Caco-2 (cell line): ENCODE data around the gene GRIK3. TPM values are rescaled to one million over a fixed set of nuclear protein-coding genes. Genes with fewer than 3 reads are reported as not detected.

Experiments
- BruUV-seq: library from RNA; stranded (reverse); fragments of 400-500 nt; replicated peaks from 2 replicates; lab custom pipeline; 2021; lab: Mats Ljungman, UMichigan
- CTCF ChIA-PET: fragments of 300-600 bp; sonication (Branson Sonifier 250); formaldehyde crosslinking; loops from one replicate; lab custom pipeline; 2022; ENCODE audit warnings: antibody characterized with exemption; lab: Charles Lee
- POLR2A ChIA-PET: fragments of 300-600 bp; sonication (Branson Sonifier 250); formaldehyde crosslinking; loops from one replicate; lab custom pipeline; 2022; ENCODE audit warnings: antibody characterized with exemption; lab: Charles Lee
- DNase-seq, 2 experiments: peaks; one replicate each; pipeline versions ENCODE4 v3.0.0 to v3.0.0-alpha.2; 2020 to 2022
- H3K27me3 ChIP-seq: replicated peaks from 2 replicates; pipeline ENCODE4 v1.6.0; 2011; ENCODE audit warnings: low read length; ENCODE audit not compliant: control insufficient read depth, insufficient read depth
- H3K36me3 ChIP-seq: 2 replicates; pipeline ENCODE4 v1.5.1; 2011; ENCODE audit warnings: low read length; ENCODE audit not compliant: control insufficient read depth, insufficient read depth
- H3K4me1 ChIP-seq: fragments of 250-450 bp; sonication (Bioruptor Pico); 2 replicates; pipeline ENCODE4 v1.5.1; 2020; ENCODE audit warnings: mild to moderate bottlenecking
- H3K4me3 ChIP-seq: 2 replicates; pipeline ENCODE4 v1.5.1; 2011; ENCODE audit warnings: low read depth, mild to moderate bottlenecking, control low read depth, low read length
- H3K9me3 ChIP-seq: fragments of 250-450 bp; sonication (Bioruptor Pico); 2 replicates; pipeline ENCODE4 v1.5.1; 2020; ENCODE audit warnings: mild to moderate bottlenecking, moderate library complexity
- H3K27ac Mint-ChIP-seq: one replicate; pipeline ENCODE4 v1.8.0; 2022; ENCODE audit warnings: mixed read lengths; ENCODE audit not compliant: unreplicated experiment
- H3K27me3 Mint-ChIP-seq: one replicate; pipeline ENCODE4 v1.8.0; 2022; ENCODE audit warnings: mixed read lengths; ENCODE audit not compliant: insufficient read depth, unreplicated experiment
- H3K36me3 Mint-ChIP-seq: one replicate; pipeline ENCODE4 v1.8.0; 2022; ENCODE audit warnings: mild to moderate bottlenecking, mixed read lengths; ENCODE audit not compliant: insufficient read depth, unreplicated experiment
- H3K4me1 Mint-ChIP-seq: one replicate; pipeline ENCODE4 v1.8.0; 2022; ENCODE audit warnings: low read depth, mixed read lengths; ENCODE audit not compliant: unreplicated experiment
- H3K4me3 Mint-ChIP-seq: one replicate; pipeline ENCODE4 v1.8.0; 2022; ENCODE audit warnings: mild to moderate bottlenecking, moderate library complexity, mixed read lengths; ENCODE audit not compliant: unreplicated experiment
- H3K9me3 Mint-ChIP-seq: one replicate; pipeline ENCODE4 v1.8.0; 2022; ENCODE audit warnings: mixed read lengths; ENCODE audit not compliant: unreplicated experiment
- CTCF ChIP-seq, 2 experiments: fragments of 200-600 bp in 1 of 2; IDR thresholded peaks; 1 replicate in 1 of 2; 2 replicates in 1 of 2; pipeline versions ENCODE4 v1.5.1 to v1.8.0; 2011 to 2022; ENCODE audit warnings: antibody characterized with exemption in 1 of 2, control low read depth in 1 of 2, inconsistent platforms in 1 of 2, low read depth in 1 of 2, low read length in 1 of 2, mild to moderate bottlenecking in 1 of 2, moderate library complexity in 1 of 2; ENCODE audit not compliant: insufficient read depth in 1 of 2, severe bottlenecking in 1 of 2, unreplicated experiment in 1 of 2
- intact Hi-C: fragments of 100-400 bp; cut with micrococcal nuclease; formaldehyde crosslinking; loops from one replicate; pipeline ENCODE4 v1.10.0; 2022; ENCODE audit not compliant: unreplicated experiment
- total RNA-seq: library from RNA; stranded (reverse); gene quantifications from 2 replicates; pipeline ENCODE4 v1.2.3, GENCODE V29; 2022

The GRIK3 gene
- total RNA-seq, 1 experiment from 2014 or later: not detected

DNA sequence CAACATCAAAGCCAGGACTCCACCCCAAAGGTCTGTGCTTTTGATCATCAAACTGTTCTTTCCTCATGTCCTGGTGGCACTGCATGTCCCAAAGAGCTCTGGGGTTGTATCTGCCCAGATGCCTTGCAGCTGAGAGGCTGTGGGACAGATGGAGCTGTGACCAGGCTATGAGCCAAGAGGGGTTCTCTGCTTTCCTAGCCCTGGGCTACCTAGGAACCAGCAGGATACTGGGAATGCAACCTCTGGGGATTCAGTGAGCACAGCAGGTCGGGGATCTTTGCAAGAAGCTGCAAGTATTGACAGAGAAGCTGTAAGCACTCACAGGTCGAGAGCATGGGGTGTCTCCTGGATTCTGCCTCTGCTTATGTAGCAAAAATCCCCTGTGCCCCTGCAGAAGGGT, 186.6 kb downstream of the GRIK3 start:
- no peak overlapping the region for H3K27ac Mint-ChIP-seq
- Histone ChIP-seq H3K36me3 (no peaks in the 10 kb centered on the region), H3K9me3 (no peaks in the 10 kb centered on the region), H3K4me3 (no peak overlapping the region), H3K4me1 (no peaks in the 10 kb centered on the region), H3K27me3 (no peaks in the 10 kb centered on the region)
- no TSS peak for BruUV-seq
- no peaks in the 10 kb centered on the region for H3K36me3 Mint-ChIP-seq
- DNase-seq: no peak
- intact Hi-C loops: no loop called here
- no peaks in the 10 kb centered on the region for H3K9me3 Mint-ChIP-seq
- TF ChIP-seq CTCF (IDR thresholded peaks at IDR 0.05; ENCODE audit: insufficient read depth in 1 of 2, low read depth in 1 of 2, low read length in 1 of 2, severe bottlenecking in 1 of 2, unreplicated experiment in 1 of 2): no peak
- H3K27me3 Mint-ChIP-seq: peaks cover 16% of the 10 kb centered on the region
- H3K4me1 Mint-ChIP-seq: no peaks in the 10 kb centered on the region
- ChIA-PET CTCF (no interaction called here), POLR2A (no interaction called here)
- no peak overlapping the region for H3K4me3 Mint-ChIP-seq

- POLR2A ChIA-PET: no interaction called here
- CTCF ChIA-PET: no interaction called here
- H3K27me3 Mint-ChIP-seq: peaks cover 18% of the 10 kb centered on the region
- H3K4me3 Mint-ChIP-seq: no peak overlapping the region
- H3K4me3 ChIP-seq: no peak overlapping the region
- no peaks in the 10 kb centered on the region for H3K4me1 ChIP-seq
- no peaks in the 10 kb centered on the region for H3K36me3 Mint-ChIP-seq
- intact Hi-C loops: no loop called here
- no peaks in the 10 kb centered on the region for H3K4me1 Mint-ChIP-seq
- no peaks in the 10 kb centered on the region for H3K36me3 ChIP-seq
- H3K9me3 ChIP-seq: no peaks in the 10 kb centered on the region
- no peaks in the 10 kb centered on the region for H3K9me3 Mint-ChIP-seq
- H3K27me3 ChIP-seq: no peaks in the 10 kb centered on the region
- no peak for DNase-seq
- no TSS peak for BruUV-seq
- no peak for TF ChIP-seq CTCF (IDR thresholded peaks at IDR 0.05; ENCODE audit: insufficient read depth in 1 of 2, low read depth in 1 of 2, low read length in 1 of 2, severe bottlenecking in 1 of 2, unreplicated experiment in 1 of 2)
- H3K27ac Mint-ChIP-seq: no peak overlapping the region
Measured at GRCh38 chr1:36847186-36847585, 187.1 kb downstream of the GRIK3 start.

DNA sequence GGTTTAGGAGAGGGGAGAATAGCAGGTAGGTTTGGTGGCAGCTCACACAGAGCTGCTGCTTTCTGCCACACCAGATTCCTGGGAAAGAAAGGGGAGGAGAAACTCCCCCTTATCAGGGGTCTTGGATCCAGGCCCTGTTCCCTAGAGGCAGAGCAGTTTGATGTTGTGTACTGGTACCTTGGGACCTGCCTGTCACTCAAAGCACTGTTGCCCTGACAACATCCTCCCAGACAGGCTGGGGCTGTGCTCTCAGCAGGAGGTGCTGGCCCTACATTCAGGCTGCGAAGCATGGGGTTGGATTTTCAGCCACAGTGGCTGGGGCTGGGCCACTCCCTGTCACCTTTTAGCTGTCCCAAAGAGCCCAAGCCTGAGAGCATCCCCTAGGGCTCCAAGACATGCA, 188.0 kb downstream of the GRIK3 start:
- no peak for TF ChIP-seq CTCF (IDR thresholded peaks at IDR 0.05; ENCODE audit: insufficient read depth in 1 of 2, low read depth in 1 of 2, low read length in 1 of 2, severe bottlenecking in 1 of 2, unreplicated experiment in 1 of 2)
- intact Hi-C loops: no loop called here
- POLR2A ChIA-PET: no interaction called here
- no peaks in the 10 kb centered on the region for H3K4me1 ChIP-seq
- BruUV-seq: no TSS peak
- no peak overlapping the region for H3K4me3 ChIP-seq
- H3K36me3 ChIP-seq: no peaks in the 10 kb centered on the region
- Mint-ChIP-seq H3K9me3 (no peaks in the 10 kb centered on the region), H3K4me1 (no peaks in the 10 kb centered on the region), H3K36me3 (no peaks in the 10 kb centered on the region), H3K4me3 (no peak overlapping the region), H3K27me3 (peaks cover 12% of the 10 kb centered on the region), H3K27ac (no peak overlapping the region)
- CTCF ChIA-PET: no interaction called here
- H3K27me3 ChIP-seq: no peaks in the 10 kb centered on the region
- no peaks in the 10 kb centered on the region for H3K9me3 ChIP-seq
- DNase-seq: no peak
